Fibroblast of lung (primary cell): ENCODE measurements around the gene COX7B. TPM values are rescaled to one million over a fixed set of nuclear protein-coding genes. Genes with fewer than 3 reads are reported as not detected.
"Not testable (repeated sequence)": the region's sequence is repeated elsewhere in the genome, so short reads cannot be mapped to it uniquely, and the experiment has no call there.

ENCODE experiments used
- DNase-seq, 2 donors: peaks; one replicate each; pipeline versions ENCODE4 v3.0.0 to v3.0.0-alpha.2; 2010; ENCODE audit warnings: low read depth in 2 of 2
- H2AFZ ChIP-seq: 2 replicates; pipeline ENCODE4 v1.5.1; 2012; ENCODE audit warnings: low read length, control low read depth, inconsistent platforms
- H3K27ac ChIP-seq: 2 replicates; pipeline ENCODE4 v1.5.1; 2011; ENCODE audit warnings: low read length, control low read depth; ENCODE audit not compliant: insufficient read depth
- H3K27me3 ChIP-seq: 2 replicates; pipeline ENCODE4 v1.5.1; 2011; ENCODE audit warnings: mild to moderate bottlenecking, low read length; ENCODE audit not compliant: control insufficient read depth, insufficient read depth
- H3K36me3 ChIP-seq: 2 replicates; pipeline ENCODE4 v1.5.1; 2011; ENCODE audit warnings: low read length; ENCODE audit not compliant: control insufficient read depth, insufficient read depth
- H3K4me1 ChIP-seq: 2 replicates; pipeline ENCODE4 v1.5.1; 2011; ENCODE audit warnings: low read length; ENCODE audit not compliant: control insufficient read depth, insufficient read depth; ENCODE audit errors: extremely low read depth
- H3K4me2 ChIP-seq: 2 replicates; pipeline ENCODE4 v1.5.1; 2011; ENCODE audit warnings: low read length, control low read depth; ENCODE audit not compliant: insufficient read depth; ENCODE audit errors: extremely low read depth
- H3K4me3 ChIP-seq, 4 experiments: fragments of 200-600 bp in 1 of 4; sonication (generic) in 1 of 4; replicated peaks in 1 of 4; 2 replicates each; pipeline ENCODE4 v1.5.1; 2011 to 2016; ENCODE audit warnings: low read length in 4 of 4, low read depth in 3 of 4, mild to moderate bottlenecking in 3 of 4, control low read depth in 2 of 4, inconsistent platforms in 1 of 4, mixed read lengths in 1 of 4; ENCODE audit not compliant: insufficient read depth in 1 of 4; ENCODE audit errors: control extremely low read depth in 1 of 4
- H3K79me2 ChIP-seq: 2 replicates; pipeline ENCODE4 v1.5.1; 2012; ENCODE audit warnings: mild to moderate bottlenecking, low read length, inconsistent platforms; ENCODE audit not compliant: control insufficient read depth, insufficient read depth
- H3K9ac ChIP-seq: 2 replicates; pipeline ENCODE4 v1.5.1; 2011; ENCODE audit warnings: mild to moderate bottlenecking, low read length, control low read depth; ENCODE audit not compliant: insufficient read depth
- H3K9me3 ChIP-seq: 2 replicates; pipeline ENCODE4 v1.5.1; 2012; ENCODE audit warnings: low read depth, low read length; ENCODE audit not compliant: control insufficient read depth, insufficient read depth
- H4K20me1 ChIP-seq: 2 replicates; pipeline ENCODE4 v1.5.1; 2011; ENCODE audit warnings: low read length; ENCODE audit not compliant: control insufficient read depth, insufficient read depth; ENCODE audit errors: extremely low read depth
- EZH2 ChIP-seq: IDR thresholded peaks from 2 replicates; pipeline ENCODE4 v1.5.1; 2012; ENCODE audit warnings: low read length, control low read depth, mild to moderate bottlenecking; ENCODE audit errors: missing control alignments
- polyA plus RNA-seq, 2 donors: library from polyadenylated mRNA; depleted of rRNA in 1 of 2; stranded (reverse) in 1 of 2; unstranded in 1 of 2; fragments of >200 nt; gene quantifications; 2 replicates each; pipeline ENCODE4 v1.2.1, GENCODE V29; 2011 to 2012; ENCODE audit warnings: missing spikeins in 1 of 2
- total RNA-seq: library from RNA; depleted of rRNA; stranded (reverse); fragments of >200 nt; gene quantifications from 2 replicates; pipeline ENCODE4 v1.2.1, GENCODE V29; 2014
- TF ChIP-seq, protein P1 (sequence below), 2 donors: IDR thresholded peaks in 1 of 2; conservative IDR thresholded peaks in 1 of 2; 1 replicate in 1 of 2; 2 replicates in 1 of 2; pipeline ENCODE4 v1.5.1; 2011 to 2012; ENCODE audit warnings: low read length in 2 of 2, control low read depth in 1 of 2, inconsistent platforms in 1 of 2, low read depth in 1 of 2, mild to moderate bottlenecking in 1 of 2

The COX7B gene
- total and polyA plus RNA-seq, 2 donors (not counting 1 experiment from before 2014, with no cell fraction given): 291 to 660 TPM

DNA sequence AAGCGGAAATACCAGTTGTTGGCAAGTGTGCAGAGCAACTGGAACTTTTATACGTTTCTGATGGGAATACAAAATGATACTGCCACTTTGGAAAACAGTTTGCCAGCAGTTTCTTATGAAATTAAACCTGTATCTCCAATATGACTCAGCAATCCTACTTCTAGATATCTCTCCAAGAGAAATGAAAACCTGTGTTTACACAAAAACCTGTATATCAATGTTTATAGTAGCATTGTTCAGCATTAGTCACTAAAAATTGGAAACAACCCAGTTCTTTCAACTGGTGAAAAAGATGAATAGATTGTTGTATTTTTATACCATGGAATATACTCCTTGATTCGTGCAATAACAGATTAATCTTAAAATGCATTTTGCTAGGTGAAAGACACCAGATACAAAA is 38.0 kb downstream of the COX7B start:
- no peak overlapping the region for H3K4me3 ChIP-seq
- no peak overlapping the region for H3K27ac ChIP-seq
- H2AFZ ChIP-seq: no peak overlapping the region
- H3K4me2 ChIP-seq: no peak overlapping the region
- no peaks in the 10 kb centered on the region for H3K9me3 ChIP-seq
- no peaks in the 10 kb centered on the region for H4K20me1 ChIP-seq
- H3K9ac ChIP-seq: no peak overlapping the region
- H3K79me2 ChIP-seq: no peaks in the 10 kb centered on the region
- no peaks in the 10 kb centered on the region for H3K27me3 ChIP-seq
- H3K36me3 ChIP-seq: no peaks in the 10 kb centered on the region
- TF ChIP-seq, protein P1, sequence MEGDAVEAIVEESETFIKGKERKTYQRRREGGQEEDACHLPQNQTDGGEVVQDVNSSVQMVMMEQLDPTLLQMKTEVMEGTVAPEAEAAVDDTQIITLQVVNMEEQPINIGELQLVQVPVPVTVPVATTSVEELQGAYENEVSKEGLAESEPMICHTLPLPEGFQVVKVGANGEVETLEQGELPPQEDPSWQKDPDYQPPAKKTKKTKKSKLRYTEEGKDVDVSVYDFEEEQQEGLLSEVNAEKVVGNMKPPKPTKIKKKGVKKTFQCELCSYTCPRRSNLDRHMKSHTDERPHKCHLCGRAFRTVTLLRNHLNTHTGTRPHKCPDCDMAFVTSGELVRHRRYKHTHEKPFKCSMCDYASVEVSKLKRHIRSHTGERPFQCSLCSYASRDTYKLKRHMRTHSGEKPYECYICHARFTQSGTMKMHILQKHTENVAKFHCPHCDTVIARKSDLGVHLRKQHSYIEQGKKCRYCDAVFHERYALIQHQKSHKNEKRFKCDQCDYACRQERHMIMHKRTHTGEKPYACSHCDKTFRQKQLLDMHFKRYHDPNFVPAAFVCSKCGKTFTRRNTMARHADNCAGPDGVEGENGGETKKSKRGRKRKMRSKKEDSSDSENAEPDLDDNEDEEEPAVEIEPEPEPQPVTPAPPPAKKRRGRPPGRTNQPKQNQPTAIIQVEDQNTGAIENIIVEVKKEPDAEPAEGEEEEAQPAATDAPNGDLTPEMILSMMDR (conservative IDR thresholded peaks at IDR 0.05 in 1 of 2, IDR thresholded peaks at IDR 0.05 in 1 of 2; ENCODE audit: low read depth in 1 of 2, low read length in 2 of 2): no peak
- TF ChIP-seq EZH2: no peak
- no peaks in the 10 kb centered on the region for H3K4me1 ChIP-seq
- DNase-seq: peak; percentile 55 to 72

GRCh38 chrX:77938083-77938680 is 38.9 kb downstream of the COX7B start:
- Histone ChIP-seq H3K4me3 (no peak overlapping the region), H3K4me2 (no peak overlapping the region), H3K27me3 (no peaks in the 10 kb centered on the region), H2AFZ (no peak overlapping the region), H4K20me1 (no peaks in the 10 kb centered on the region), H3K79me2 (no peaks in the 10 kb centered on the region), H3K9me3 (no peaks in the 10 kb centered on the region), H3K27ac (no peak overlapping the region), H3K36me3 (no peaks in the 10 kb centered on the region), H3K9ac (no peak overlapping the region), H3K4me1 (no peaks in the 10 kb centered on the region)
- DNase-seq: no peak
- no peak for TF ChIP-seq EZH2
- TF ChIP-seq, protein P1 (conservative IDR thresholded peaks at IDR 0.05 in 1 of 2, IDR thresholded peaks at IDR 0.05 in 1 of 2; ENCODE audit: low read depth in 1 of 2, low read length in 2 of 2): no peak

- H3K27ac ChIP-seq, H3K4me2 ChIP-seq, H3K36me3 ChIP-seq, H3K4me3 ChIP-seq, H2AFZ ChIP-seq, H3K9ac ChIP-seq, H4K20me1 ChIP-seq, DNase-seq, H3K9me3 ChIP-seq, H3K4me1 ChIP-seq, H3K79me2 ChIP-seq, H3K27me3 ChIP-seq: not testable (repeated sequence)
Measured at GRCh38 chrX:77945031-77945430, 45.8 kb downstream of the COX7B start.
